ENCODE data around the gene RBM12. TPM values are rescaled to one million over a fixed set of nuclear protein-coding genes. Genes with fewer than 3 reads are reported as not detected.
"Not testable (repeated sequence)": the region's sequence is repeated elsewhere in the genome, so short reads cannot be mapped to it uniquely, and the experiment has no call there.

Gene RBM12
- total RNA-seq, 6 experiments from 2014 or later: 61.5 to 85.3 (median 78.7) TPM

- peaks cover 56% of the 10 kb centered on the region for H3K36me3 Mint-ChIP-seq (ENCODE audit: low read depth)
These were observed 45.3 kb upstream of the RBM12 start for GRCh38 chr20:35710039-35710438.

DNA sequence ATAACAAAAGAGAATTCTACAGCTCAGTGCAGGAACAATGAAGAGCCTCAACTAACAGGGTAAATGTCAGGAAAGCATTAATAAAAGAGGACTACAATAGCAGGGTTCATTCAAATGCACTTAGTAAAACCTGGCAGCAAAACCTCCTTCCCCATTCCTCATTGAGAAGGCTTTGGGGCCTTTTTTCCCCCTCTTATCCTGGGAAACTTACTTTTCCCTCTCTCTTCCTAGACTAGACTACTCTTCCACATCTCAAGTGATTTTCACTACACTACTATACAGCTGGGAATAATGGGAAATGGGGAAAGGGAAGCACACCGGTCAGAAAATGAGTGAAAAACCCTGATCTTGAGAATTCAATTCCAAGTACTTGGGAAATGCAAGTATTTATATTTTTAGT lies 44.6 kb upstream of the RBM12 start:
- DNase-seq: no peak
- peaks cover 60% of the 10 kb centered on the region for H3K36me3 Mint-ChIP-seq (ENCODE audit: low read depth)
- TF ChIP-seq, protein P1, sequence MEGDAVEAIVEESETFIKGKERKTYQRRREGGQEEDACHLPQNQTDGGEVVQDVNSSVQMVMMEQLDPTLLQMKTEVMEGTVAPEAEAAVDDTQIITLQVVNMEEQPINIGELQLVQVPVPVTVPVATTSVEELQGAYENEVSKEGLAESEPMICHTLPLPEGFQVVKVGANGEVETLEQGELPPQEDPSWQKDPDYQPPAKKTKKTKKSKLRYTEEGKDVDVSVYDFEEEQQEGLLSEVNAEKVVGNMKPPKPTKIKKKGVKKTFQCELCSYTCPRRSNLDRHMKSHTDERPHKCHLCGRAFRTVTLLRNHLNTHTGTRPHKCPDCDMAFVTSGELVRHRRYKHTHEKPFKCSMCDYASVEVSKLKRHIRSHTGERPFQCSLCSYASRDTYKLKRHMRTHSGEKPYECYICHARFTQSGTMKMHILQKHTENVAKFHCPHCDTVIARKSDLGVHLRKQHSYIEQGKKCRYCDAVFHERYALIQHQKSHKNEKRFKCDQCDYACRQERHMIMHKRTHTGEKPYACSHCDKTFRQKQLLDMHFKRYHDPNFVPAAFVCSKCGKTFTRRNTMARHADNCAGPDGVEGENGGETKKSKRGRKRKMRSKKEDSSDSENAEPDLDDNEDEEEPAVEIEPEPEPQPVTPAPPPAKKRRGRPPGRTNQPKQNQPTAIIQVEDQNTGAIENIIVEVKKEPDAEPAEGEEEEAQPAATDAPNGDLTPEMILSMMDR (IDR thresholded peaks at IDR 0.05): no peak
- peak overlapping the region; percentile 79 for H3K27ac Mint-ChIP-seq
- H3K4me1 Mint-ChIP-seq (ENCODE audit: low read depth): peaks cover 54% of the 10 kb centered on the region
- H3K4me3 Mint-ChIP-seq: no peak overlapping the region
- H3K27me3 Mint-ChIP-seq (ENCODE audit: insufficient read depth): peaks cover 9% of the 10 kb centered on the region
- H3K9me3 Mint-ChIP-seq: no peaks in the 10 kb centered on the region

More at GRCh38 chr20:35710039-35710438, 45.3 kb upstream of the RBM12 start:
- DNase-seq: no peak
- Mint-ChIP-seq H3K9me3 (no peaks in the 10 kb centered on the region), H3K4me1 (ENCODE audit: low read depth) (peaks cover 46% of the 10 kb centered on the region), H3K4me3 (no peak overlapping the region), H3K27me3 (ENCODE audit: insufficient read depth) (peaks cover 9% of the 10 kb centered on the region), H3K27ac (peak overlapping the region; percentile 12; the same call in 1 of the 2 replicates)
- TF ChIP-seq, protein P1 (IDR thresholded peaks at IDR 0.05): no peak

GRCh38 chr20:35708502-35708901 lies 43.8 kb upstream of the RBM12 start:
- Mint-ChIP-seq H3K9me3 (no peaks in the 10 kb centered on the region), H3K27me3 (ENCODE audit: insufficient read depth) (peaks cover 9% of the 10 kb centered on the region), H3K4me3 (no peak overlapping the region), H3K36me3 (ENCODE audit: low read depth) (peaks cover 62% of the 10 kb centered on the region), H3K4me1 (ENCODE audit: low read depth) (peaks cover 62% of the 10 kb centered on the region), H3K27ac (peak overlapping the region; percentile 79; the same call in 1 of the 2 replicates)
- TF ChIP-seq, protein P1 (IDR thresholded peaks at IDR 0.05): no peak
- no peak for DNase-seq

DNA sequence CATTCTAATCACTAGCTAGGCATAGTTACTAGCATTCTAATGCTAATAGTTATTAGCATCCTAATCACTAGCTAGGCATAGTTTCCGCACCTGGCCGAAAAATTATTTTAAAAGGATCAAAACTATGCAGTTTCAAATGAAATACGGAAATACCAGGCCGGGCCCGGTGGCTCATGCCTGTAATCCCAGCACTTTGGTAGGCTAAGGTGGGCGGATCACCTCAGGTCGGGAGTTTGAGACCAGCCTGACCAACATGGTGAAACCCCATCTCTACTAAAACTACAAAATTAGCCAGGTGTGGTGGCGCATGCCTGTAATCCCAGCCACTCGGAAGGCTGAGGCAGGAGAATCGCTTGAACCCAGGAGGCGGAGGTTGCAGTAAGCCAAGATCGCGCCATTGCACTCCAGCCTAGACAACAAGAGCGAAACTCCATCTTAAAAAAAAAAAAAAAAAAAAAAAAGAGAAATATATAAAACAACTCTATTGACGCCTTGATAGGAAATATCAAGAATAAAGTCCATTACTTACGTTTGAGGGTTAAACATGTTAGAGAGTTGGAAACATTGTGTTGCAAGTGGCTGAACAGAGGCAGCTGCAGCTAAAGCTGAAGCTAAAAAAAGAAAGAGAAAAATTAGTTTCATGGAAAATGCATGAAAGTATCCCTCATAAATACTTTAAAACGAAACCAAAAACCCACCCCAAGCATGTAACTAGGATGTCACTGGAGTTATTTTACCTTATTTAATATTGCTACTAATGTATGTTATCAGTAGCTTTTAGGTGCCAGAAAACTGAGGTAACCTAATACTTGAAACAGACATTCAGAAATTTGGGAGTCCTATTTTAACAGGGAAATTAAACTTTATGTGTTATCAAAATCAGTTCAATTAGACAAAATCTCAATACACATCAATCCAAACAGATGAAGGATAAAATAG lies 42.2 kb upstream of the RBM12 start:
- not testable (repeated sequence) for DNase-seq, H3K9me3 Mint-ChIP-seq, H3K4me3 Mint-ChIP-seq
- peaks cover 15% of the 10 kb centered on the region for H3K27me3 Mint-ChIP-seq (ENCODE audit: insufficient read depth)
- H3K27ac Mint-ChIP-seq: peak overlapping the region; percentile 25; the same call in 1 of the 2 replicates
- H3K36me3 Mint-ChIP-seq (ENCODE audit: low read depth): peaks cover 69% of the 10 kb centered on the region
- peaks cover 71% of the 10 kb centered on the region for H3K4me1 Mint-ChIP-seq (ENCODE audit: low read depth)

DNA sequence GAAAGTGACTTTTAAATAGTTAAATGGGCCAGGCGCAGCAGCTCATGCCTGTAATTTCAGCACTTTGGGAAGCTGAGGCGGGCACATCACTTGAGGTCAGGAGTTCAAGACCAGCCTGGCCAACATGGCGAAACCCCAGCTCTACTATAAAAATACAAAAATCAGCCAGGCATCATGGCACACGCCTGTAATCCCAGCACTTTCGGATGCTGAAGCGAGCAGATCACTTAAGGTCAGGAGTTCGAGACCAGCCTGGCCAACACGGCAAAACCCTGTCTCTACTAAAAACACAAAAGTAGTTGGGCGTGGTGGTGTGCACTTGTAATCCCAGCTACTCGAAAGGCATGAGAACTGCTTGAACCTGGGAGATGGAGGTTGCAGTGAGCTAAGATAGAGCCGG lies 41.2 kb upstream of the RBM12 start:
- DNase-seq, H3K9me3 Mint-ChIP-seq: not testable (repeated sequence)
- peaks cover 64% of the 10 kb centered on the region for H3K36me3 Mint-ChIP-seq (ENCODE audit: low read depth)
- peak overlapping the region; percentile 17; the same call in 1 of the 2 replicates for H3K4me3 Mint-ChIP-seq
- H3K27me3 Mint-ChIP-seq (ENCODE audit: insufficient read depth): peaks cover 19% of the 10 kb centered on the region
- peaks cover 67% of the 10 kb centered on the region for H3K4me1 Mint-ChIP-seq (ENCODE audit: low read depth)
- H3K27ac Mint-ChIP-seq: peak overlapping the region; percentile 67

DNA sequence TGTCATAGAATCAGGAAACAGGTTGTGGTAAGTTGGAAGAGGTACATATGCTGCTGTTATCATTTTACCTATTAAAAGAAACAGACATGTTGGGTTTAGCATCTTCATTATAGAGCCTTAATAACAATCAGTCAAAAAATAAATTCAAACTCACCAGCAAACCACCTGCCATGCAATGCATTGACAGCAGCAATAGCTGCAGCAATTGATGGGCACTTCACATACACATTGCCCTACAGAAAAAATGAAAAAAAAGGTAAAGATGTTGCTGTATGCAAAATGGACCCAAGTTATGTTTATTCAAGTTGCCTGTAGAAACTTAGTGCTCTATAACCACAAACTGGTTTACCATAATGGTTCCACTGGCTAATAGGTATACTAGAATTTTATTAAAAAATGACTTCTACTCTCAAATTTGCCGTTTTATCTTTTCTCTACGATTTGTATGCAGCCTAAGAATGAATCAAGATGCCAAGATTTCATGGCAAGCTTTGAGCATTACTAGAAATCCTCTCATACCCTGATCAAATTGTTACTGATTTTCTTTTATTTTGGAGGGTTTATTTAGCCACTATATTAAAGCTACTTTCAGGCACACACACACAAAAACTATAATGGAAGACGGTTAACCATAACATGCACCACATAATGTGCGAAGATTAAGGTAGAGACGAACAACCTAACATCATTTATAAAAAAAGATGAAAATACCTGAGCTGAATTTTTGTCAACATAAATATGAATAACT lies 40.0 kb upstream of the RBM12 start:
- Mint-ChIP-seq H3K36me3 (ENCODE audit: low read depth) (peaks cover 67% of the 10 kb centered on the region), H3K4me3 (peak overlapping the region; percentile 23; the same call in 1 of the 2 replicates), H3K9me3 (peaks cover 1% of the 10 kb centered on the region; the same call in 1 of the 2 replicates), H3K27me3 (ENCODE audit: insufficient read depth) (peaks cover 23% of the 10 kb centered on the region), H3K27ac (peak overlapping the region; percentile 61), H3K4me1 (ENCODE audit: low read depth) (peaks cover 69% of the 10 kb centered on the region)
- TF ChIP-seq, protein P1 (IDR thresholded peaks at IDR 0.05): no peak
- DNase-seq: no peak
